Measurements from ENCODE around the gene ST3GAL5. TPM values are rescaled to one million over a fixed set of nuclear protein-coding genes. Genes with fewer than 3 reads are reported as not detected.

ST3GAL5 gene
- total RNA-seq, 1 donor from 2014 or later = 56.2 TPM

DNA sequence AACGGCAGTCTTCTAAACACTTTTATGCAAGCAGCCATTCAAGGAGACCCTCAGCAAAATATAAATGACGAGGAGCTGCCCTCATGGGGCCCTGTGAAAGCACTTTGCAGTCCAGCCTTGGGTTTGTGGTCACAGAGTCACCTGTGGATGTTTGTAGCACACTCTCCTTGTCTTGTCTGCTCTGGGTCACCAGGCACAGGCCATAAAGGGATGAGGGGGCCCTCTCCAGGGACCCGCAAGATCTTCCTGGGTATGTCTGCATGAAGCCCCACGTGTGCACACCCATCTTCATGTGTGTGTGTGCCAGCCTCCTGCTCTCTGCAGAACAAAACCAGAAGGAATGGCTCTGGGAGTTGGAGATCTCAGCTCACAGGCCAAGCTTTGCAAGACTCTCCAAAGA lies 98.8 kb downstream of the ST3GAL5 start:
- DNase-seq (ENCODE audit: low spot score) = no peak

DNA sequence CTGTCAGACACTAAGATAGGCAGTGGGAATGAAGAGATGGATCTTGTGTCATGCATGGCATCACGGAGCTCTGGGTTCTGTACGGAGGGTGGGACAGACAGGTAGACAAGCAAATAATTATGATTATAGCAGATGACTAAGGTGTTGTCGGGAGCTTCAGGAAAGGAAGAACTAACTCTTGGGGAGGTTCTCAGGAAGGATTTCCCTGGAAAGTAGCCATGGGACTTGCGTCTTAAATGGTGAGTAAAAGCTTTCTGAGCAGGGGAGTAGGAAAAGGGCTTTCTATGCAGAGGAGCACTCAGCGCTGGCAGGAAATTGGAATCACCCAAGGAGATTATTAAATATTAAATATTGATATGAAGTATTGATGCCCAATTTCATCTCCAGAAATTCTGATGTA lies 99.5 kb downstream of the ST3GAL5 start:
- no peak for DNase-seq (ENCODE audit: low spot score)

GRCh38 chr2:85788603-85789002 lies 100.2 kb downstream of the ST3GAL5 start:
- no peak for DNase-seq (ENCODE audit: low spot score)

DNA sequence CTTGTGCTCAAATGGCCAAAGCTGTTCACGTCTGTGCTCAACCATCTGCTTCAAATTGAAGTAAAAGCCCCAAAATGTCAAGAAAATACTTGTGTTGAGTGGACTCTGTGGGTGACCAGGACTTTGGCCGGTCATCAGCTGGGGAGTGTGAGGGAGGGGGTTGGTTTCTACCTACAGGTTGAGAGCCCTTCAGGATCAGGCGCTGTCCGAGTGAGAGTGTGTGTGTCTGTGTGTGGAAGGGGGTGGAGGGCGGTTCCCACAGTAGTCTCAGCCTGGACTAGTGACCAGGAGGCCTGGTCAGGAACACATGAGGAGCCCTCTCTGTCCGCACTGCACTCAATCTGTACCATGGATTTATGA lies 100.8 kb downstream of the ST3GAL5 start:
- no peak for DNase-seq (ENCODE audit: low spot score)

DNA sequence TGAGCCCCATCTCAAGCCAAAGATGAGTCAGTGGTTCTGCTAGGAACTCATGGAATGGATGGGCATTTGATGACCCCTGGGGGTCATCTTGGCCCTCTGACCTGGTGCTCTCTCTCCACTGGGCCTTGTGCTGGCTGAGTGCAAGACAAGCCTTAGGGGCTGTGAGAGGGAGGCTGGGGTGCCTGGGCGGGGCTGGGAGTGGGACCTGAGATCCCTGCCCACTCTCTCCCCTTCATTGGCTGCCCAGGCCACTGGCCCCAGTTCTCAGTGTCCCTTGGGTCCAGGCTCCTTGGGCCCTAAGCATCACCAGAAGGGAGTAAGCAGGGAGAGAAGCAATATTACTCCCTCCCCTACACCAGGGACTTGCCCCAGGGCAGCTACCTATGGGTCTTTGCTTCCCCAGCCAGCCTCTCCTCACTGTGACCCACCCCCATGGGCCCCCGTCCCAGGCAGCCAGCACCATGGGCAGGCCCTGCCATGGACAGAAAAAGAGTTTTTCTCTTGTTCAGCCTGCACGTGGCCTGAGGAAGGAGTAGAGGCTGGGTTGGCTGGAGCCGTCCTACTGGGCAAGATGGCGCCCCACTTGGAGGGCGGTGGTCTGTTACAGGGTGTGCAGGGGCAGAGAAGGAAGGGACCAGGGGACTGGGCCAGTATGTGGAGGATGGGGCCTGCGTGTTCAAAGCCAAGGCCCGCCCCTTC lies 101.4 kb downstream of the ST3GAL5 start:
- DNase-seq (ENCODE audit: low spot score) = no peak

Other genes starting within 250 kb of the ST3GAL5 start
- 11.5 TPM for gene SFTPB, start 220.8 kb downstream of the ST3GAL5 start, total RNA-seq
- 0.95 TPM for gene GNLY, start 194.6 kb downstream of the ST3GAL5 start, total RNA-seq
- 9.0 TPM for gene ATOH8, start 135.0 kb downstream of the ST3GAL5 start, total RNA-seq
- 23.1 TPM for gene POLR1A, start 216.9 kb upstream of the ST3GAL5 start, total RNA-seq
- 64.0 TPM for gene PTCD3, start 217.2 kb upstream of the ST3GAL5 start, total RNA-seq

All from mucosa of gallbladder (tissue), 1 donor.